A673 (cell line): ENCODE data around the gene FCRLB. TPM values are rescaled to one million over a fixed set of nuclear protein-coding genes. Genes with fewer than 3 reads are reported as not detected.

ENCODE experiments used
- BruUV-seq: library from RNA; stranded (reverse); fragments of 400-500 nt; replicated peaks from 2 replicates; lab custom pipeline; 2021; lab: Mats Ljungman, UMichigan
- CTCF ChIA-PET: fragments of 300-600 bp; sonication (Branson Sonifier 250); formaldehyde crosslinking; loops from one replicate; lab custom pipeline; 2022; ENCODE audit warnings: antibody characterized with exemption; lab: Charles Lee
- POLR2A ChIA-PET: fragments of 300-600 bp; sonication (Branson Sonifier 250); formaldehyde crosslinking; loops from one replicate; lab custom pipeline; 2022; ENCODE audit warnings: antibody characterized with exemption; ENCODE audit not compliant: low non-redundant PET; lab: Charles Lee
- DNase-seq: peaks from one replicate; pipeline ENCODE4 v3.0.0-alpha.2; 2015; ENCODE audit warnings: low spot score
- H3K27ac ChIP-seq: fragments of 200-600 bp; sonication (generic); 2 replicates; pipeline ENCODE4 v1.5.1; 2016; ENCODE audit warnings: mixed run types, low read depth, mild to moderate bottlenecking, mixed read lengths, antibody characterized with exemption, low read length; ENCODE audit not compliant: poor library complexity, severe bottlenecking
- H3K27me3 ChIP-seq: fragments of 200-600 bp; sonication (generic); replicated peaks from 2 replicates; pipeline ENCODE4 v1.6.1; 2017; ENCODE audit warnings: mixed run types, low read depth, mild to moderate bottlenecking, mixed read lengths, antibody characterized with exemption, low read length; ENCODE audit not compliant: insufficient read depth, poor library complexity
- H3K36me3 ChIP-seq: fragments of 200-600 bp; sonication (generic); 2 replicates; pipeline ENCODE4 v1.6.1; 2016; ENCODE audit warnings: mixed run types, mild to moderate bottlenecking, mixed read lengths, antibody characterized with exemption, low read length; ENCODE audit not compliant: insufficient read depth, poor library complexity, severe bottlenecking
- H3K4me1 ChIP-seq: fragments of 200-600 bp; sonication (generic); 2 replicates; pipeline ENCODE4 v1.6.1; 2017; ENCODE audit warnings: mixed run types, mild to moderate bottlenecking, mixed read lengths, antibody characterized with exemption, low read length; ENCODE audit not compliant: insufficient read depth, poor library complexity, severe bottlenecking
- H3K4me3 ChIP-seq: fragments of 200-600 bp; sonication (generic); 2 replicates; pipeline ENCODE4 v1.5.1; 2016; ENCODE audit warnings: low read depth, mixed run types, mild to moderate bottlenecking, mixed read lengths, low read length; ENCODE audit not compliant: poor library complexity, severe bottlenecking
- H3K9me3 ChIP-seq: fragments of 200-600 bp; sonication (generic); 2 replicates; pipeline ENCODE4 v1.6.1; 2016; ENCODE audit warnings: mixed run types, low read depth, mild to moderate bottlenecking, mixed read lengths, antibody characterized with exemption, low read length; ENCODE audit not compliant: poor library complexity, severe bottlenecking
- EZH2 ChIP-seq: fragments of 200-600 bp; sonication (generic); IDR thresholded peaks from 2 replicates; pipeline ENCODE4 v1.6.1; 2017; ENCODE audit warnings: borderline replicate concordance, low read depth, mild to moderate bottlenecking, mixed read lengths, antibody characterized with exemption, low read length; ENCODE audit not compliant: poor library complexity, severe bottlenecking
- intact Hi-C: fragments of 100-400 bp; cut with micrococcal nuclease; formaldehyde crosslinking; loops from one replicate; pipeline ENCODE4 v1.10.0; 2022; ENCODE audit not compliant: unreplicated experiment
- total RNA-seq: library from RNA; stranded (reverse); gene quantifications from 2 replicates; pipeline ENCODE4 v1.2.3, GENCODE V29; 2021
- TF ChIP-seq, protein P1 (sequence below): fragments of 300-800, 200-600 bp; sonication (generic); conservative IDR thresholded peaks from 2 replicates; pipeline ENCODE4 v1.5.1; 2017; ENCODE audit warnings: low read depth, mild to moderate bottlenecking, antibody characterized with exemption, low read length, moderate library complexity, mixed read lengths

Gene FCRLB
- total RNA-seq, 1 experiment from 2014 or later = 0.67 TPM

DNA sequence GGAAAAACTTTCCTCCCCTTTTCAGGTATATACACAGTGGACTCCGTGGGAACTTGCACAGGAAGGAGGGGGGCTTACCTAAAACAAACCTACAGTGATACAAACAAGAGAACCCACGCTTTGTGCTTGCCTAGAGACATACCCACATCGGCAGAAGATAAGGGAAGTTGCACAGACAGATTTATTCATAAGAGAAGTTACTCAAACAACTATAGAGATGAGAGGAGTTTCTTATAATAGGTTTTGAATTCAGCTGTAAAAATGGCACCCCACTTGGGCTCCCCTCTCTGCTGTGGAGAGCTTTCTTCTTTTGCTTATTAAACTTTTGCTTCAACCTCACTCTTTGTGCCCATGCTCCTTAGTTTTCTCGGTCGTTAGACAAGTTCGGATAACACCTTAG lies 26.5 kb downstream of the FCRLB start:
- H3K27me3 ChIP-seq = no peaks in the 10 kb centered on the region
- no peak overlapping the region for H3K27ac ChIP-seq
- no peak overlapping the region for H3K4me3 ChIP-seq
- no TSS peak for BruUV-seq
- intact Hi-C loops = no loop called here
- ChIA-PET POLR2A (no interaction called here), CTCF (no interaction called here)
- peaks cover 12% of the 10 kb centered on the region for H3K4me1 ChIP-seq
- H3K36me3 ChIP-seq = peaks cover 19% of the 10 kb centered on the region
- TF ChIP-seq, protein P1, sequence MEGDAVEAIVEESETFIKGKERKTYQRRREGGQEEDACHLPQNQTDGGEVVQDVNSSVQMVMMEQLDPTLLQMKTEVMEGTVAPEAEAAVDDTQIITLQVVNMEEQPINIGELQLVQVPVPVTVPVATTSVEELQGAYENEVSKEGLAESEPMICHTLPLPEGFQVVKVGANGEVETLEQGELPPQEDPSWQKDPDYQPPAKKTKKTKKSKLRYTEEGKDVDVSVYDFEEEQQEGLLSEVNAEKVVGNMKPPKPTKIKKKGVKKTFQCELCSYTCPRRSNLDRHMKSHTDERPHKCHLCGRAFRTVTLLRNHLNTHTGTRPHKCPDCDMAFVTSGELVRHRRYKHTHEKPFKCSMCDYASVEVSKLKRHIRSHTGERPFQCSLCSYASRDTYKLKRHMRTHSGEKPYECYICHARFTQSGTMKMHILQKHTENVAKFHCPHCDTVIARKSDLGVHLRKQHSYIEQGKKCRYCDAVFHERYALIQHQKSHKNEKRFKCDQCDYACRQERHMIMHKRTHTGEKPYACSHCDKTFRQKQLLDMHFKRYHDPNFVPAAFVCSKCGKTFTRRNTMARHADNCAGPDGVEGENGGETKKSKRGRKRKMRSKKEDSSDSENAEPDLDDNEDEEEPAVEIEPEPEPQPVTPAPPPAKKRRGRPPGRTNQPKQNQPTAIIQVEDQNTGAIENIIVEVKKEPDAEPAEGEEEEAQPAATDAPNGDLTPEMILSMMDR = no peak
- no peak for TF ChIP-seq EZH2
- no peaks in the 10 kb centered on the region for H3K9me3 ChIP-seq
- DNase-seq = no peak

DNA sequence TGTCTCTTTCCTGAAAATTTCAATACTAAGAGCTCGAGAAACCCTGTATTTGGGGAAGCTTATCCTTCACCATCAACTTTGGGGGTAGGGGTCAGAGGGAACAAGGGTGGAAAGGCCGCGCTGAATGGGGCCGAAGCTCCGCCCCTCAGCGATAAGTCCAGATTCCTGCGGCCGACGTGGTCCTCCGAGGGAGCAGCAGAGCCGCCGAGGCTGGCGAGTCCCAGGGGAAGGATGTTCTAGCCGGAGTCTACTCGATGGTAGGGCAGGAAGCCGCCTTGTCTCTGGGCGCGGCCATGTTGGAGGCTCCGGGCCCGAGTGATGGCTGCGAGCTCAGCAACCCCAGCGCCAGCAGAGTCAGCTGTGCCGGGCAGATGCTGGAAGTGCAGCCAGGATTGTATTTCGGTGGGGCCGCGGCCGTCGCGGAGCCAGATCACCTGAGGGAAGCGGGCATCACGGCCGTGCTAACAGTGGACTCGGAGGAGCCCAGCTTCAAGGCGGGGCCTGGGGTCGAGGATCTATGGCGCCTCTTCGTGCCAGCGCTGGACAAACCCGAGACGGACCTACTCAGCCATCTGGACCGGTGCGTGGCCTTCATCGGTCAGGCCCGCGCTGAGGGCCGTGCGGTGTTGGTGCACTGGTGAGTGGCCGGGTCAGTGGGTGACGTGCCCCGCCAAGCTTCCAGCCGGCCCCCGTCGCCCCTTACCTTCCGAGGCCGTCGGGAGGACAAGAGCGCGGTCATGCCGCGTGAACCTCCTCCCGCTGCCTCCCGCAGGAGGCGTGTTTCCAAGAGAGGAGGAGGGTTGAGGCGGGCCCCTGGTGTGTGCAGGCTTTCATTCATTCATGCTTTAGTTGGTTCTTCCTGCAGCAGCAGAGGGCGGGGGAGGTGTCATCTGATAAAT lies 28.4 kb downstream of the FCRLB start, which contains the start of gene DUSP12:
DUSP12 (plus strand) TSS at position 278 of the 899 bp plus-strand sequence; CDS start at position 294, 16 bp downstream.
- ChIA-PET CTCF (interaction anchor here (0.9 to 1.2 kb wide), 2 partner anchors 8 to 10 kb away, joined by 3 read pairs; no protein-coding TSS in a partner anchor), POLR2A (no interaction called here)
- no TSS peak for BruUV-seq

DNA sequence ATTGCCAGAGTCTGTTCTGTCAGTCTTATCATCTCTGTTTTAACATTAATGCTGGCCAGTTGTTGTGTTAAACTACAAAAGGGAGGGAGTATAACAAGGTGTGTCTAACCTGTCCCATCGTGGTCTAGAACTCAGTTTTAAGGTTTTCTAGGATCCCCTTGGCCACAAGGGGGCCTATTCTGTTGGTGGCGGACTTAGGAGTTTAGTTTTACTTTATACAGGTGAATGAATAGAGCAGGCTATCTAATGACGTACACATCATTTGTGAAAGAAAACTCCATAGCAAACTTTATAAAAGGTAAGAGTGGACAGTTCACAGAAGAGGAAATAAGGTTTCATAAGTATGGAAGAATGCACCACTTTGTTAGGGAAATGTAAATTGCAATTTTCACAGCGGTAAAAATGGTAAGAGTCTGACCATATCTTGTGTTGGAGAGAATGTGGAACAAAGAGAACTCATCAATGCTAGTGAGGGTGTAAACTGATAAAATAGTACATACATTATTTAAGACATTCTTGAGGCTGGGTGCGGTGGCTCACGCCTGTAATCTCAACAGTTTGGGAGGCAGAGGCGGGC lies 42.3 kb downstream of the FCRLB start:
- BruUV-seq = no TSS peak
- Histone ChIP-seq H3K27ac (no peak overlapping the region), H3K4me3 (no peak overlapping the region), H3K36me3 (peaks cover 2% of the 10 kb centered on the region), H3K9me3 (no peaks in the 10 kb centered on the region), H3K27me3 (no peaks in the 10 kb centered on the region), H3K4me1 (peaks cover 9% of the 10 kb centered on the region)
- peak; percentile 45 for DNase-seq
- POLR2A ChIA-PET = interaction anchor here (0.6 kb wide), 1 partner anchor 487 kb away, joined by 4 read pairs; no protein-coding TSS in a partner anchor
- intact Hi-C loops = loop anchor here (10.0 kb wide), 2 partner anchors 271 to 511 kb away; no protein-coding TSS in a partner anchor
- no peak for TF ChIP-seq EZH2
- TF ChIP-seq, protein P1 = peak; percentile 80
- CTCF ChIA-PET = no interaction called here

More for the DNA sequence above, 28.4 kb downstream of the FCRLB start, which contains the start of gene DUSP12:
- peaks cover 39% of the 10 kb centered on the region for H3K36me3 ChIP-seq
- no peaks in the 10 kb centered on the region for H3K9me3 ChIP-seq
- H3K4me1 ChIP-seq = peaks cover 12% of the 10 kb centered on the region
- peak; percentile 98 for DNase-seq
- intact Hi-C loops = loop anchor here (2.0 kb wide), 1 partner anchor 23 kb away; no protein-coding TSS in a partner anchor
- TF ChIP-seq, protein P1 = peak; percentile 50
- TF ChIP-seq EZH2 = no peak
- H3K27me3 ChIP-seq = no peaks in the 10 kb centered on the region
- H3K4me3 ChIP-seq = peak within 1 kb of the TSS; percentile 74
- H3K27ac ChIP-seq = peak within 1 kb of the TSS; percentile 87
